Stimulated activated CD4-positive, alpha-beta T cell treated with anti-CD3 and anti-CD28 coated beads, TNF-alpha, amount 100 ng/mL, for 4 hours (primary cell): ENCODE data around the gene ADAM15.

Source experiments
- DNase-seq, 3 experiments: peaks; one replicate each; pipeline ENCODE4 v3.0.0-alpha.2; 2020; ENCODE audit warnings: low read depth in 3 of 3

Gene ADAM15

DNA sequence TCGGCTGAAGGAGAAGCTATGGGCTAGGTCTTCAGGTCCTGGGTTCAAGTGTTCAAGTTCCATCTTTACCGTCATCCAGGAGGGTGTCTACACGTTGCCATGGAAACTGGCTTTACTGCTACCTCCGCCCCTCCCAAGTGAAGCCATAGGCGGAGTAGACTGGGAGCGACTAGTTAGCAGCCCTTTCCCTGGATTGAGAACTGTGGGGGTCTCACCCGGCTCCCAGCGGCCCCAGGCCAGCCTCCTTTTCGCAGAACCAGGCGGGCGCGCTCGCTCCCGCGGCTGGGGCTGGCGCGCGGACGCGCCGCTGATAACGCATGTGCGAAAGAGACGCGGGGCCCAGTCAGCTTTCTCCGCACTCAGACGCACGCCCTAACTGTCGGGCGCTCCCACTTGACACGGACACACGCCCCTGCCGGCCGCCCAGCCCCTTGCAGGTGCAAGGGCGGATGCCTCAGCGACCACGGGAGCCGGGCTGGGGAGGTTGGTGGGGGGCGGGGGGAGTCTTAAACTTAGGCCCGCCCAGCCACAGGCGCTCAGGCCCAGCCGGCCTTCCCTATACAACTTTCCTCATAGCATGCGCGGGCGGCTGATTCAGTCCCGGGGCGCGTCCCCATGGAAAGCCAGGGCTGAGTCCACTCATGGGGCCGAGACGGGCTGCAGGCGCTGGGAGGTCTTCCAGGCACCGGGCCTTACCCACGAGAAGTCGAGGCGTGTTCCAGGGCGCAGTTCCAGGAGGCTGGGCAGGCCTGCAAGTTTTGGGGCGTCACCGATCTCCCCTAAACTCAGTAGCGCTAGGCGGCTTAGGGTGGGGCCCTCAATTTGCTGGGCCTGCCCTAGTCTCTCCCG, 19.8 kb downstream of the ADAM15 start:
- DNase-seq: peak in 1 of 3 experiments; percentile 52

DNA sequence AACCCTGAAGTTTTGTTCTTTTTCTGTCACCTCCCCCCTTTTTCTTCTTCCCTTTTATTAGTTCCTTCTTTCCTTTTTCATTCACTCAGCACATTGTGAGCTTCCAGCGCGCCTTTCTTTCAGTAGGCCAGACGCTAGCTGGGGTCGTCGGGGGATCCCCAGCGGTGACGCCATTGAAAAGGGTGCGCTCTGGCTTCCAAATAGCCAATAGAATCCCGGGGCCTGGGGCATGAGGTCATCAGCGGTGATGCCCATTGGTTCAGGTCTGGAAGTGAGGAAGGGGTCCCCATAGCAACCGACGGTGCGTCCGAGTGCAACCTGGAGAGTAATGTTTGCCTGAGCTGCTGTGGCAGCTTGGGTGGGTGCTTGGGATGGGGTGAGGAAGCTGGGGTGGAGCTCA, 20.6 kb downstream of the ADAM15 start:
- no peak for DNase-seq

DNA sequence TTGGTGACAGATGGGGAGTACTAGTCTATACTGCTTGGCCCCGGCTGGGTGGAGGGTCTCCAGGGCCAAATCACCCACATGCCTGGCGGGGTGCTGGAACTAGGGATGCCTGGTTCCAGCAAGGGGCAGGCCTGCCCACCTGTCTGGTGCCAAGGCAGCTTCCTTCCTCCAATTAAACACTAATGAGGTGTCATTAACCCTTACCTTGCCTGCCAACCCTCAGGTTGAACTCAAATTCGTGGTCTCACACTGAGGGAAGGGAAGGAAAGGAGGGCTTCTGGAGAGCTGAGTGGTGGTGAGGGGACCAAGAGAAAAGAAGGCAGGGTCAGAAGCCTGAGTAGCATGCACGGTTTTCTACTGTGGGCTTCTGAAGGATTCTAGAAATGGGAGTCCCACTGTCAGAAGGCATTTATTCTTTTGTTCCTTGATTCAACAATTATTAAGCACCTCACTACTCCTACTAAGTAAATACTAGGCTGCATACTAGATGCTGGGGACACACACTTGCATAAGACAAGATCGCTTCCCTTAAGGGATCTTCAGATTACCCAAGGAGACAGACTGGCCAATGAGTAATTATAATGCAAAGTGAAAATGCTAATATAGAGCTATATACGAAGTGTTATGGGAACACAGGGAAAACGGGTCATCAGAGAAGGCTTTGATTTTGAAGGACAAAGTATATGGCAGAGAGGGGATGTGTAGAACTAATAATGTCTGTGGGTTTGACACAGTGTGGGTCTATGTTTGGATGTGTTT, 21.6 kb downstream of the ADAM15 start:
- DNase-seq: no peak

DNA sequence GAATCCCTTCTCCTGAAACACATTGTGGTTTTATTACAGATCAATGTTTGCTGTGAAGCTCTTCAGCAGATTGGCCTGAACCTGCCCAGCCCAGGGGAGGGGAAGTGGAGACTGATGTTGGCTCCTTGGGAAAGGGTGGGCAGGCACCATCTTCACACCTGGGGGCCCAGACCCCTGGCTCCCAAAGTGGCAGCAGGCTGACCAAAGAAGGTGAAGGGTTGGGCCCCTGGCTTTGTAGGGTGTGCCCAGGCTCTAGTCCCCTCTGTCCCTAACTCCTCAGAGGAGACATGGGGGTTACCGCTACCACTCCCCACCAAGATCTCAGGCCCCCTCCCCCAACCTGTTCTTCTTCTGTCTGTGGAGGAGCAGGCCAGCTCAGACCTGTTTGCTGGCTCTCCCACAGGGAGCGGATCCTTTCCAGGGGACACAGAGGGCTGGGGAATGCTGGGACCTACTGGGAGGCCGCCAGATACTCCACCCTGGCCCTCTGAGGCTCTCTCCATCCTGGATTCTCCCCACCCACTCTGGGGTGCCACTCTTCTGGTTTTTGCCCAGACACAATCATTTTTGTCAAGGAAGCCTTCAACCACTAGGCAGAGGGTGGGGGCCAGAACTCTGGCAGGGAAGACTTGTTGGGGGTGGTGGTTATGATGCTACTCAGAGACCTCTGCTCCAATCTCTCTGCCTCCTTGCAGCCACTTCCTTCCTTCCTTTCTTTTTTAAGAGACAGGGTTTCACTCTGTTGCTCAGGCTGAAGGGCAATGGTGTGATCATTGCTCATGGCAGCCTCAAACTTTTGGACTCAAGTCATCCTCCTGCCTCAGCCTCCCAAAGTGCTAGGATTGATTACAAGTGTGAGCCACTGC, 22.5 kb downstream of the ADAM15 start:
- DNase-seq: no peak

DNA sequence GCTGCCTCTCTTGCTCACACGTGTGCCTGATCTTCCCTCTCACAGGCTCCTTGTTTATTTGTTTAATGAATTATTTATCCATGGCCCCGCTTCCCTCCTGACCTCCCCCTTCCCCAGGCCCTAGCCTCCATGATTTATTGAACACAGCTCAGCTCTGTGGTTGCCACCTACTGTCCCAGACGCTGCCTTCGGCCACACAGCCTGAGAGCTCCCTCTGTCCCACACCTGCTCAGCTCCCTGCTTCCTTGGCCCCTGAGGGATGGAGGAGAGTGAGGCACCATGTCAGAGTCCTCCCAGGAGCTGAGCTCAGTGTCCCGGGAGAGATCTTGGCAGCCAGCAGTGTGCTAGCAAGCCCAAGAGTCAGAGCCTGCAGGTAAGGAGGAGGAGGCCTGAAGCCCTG, 24.4 kb downstream of the ADAM15 start:
- DNase-seq: no peak

DNA sequence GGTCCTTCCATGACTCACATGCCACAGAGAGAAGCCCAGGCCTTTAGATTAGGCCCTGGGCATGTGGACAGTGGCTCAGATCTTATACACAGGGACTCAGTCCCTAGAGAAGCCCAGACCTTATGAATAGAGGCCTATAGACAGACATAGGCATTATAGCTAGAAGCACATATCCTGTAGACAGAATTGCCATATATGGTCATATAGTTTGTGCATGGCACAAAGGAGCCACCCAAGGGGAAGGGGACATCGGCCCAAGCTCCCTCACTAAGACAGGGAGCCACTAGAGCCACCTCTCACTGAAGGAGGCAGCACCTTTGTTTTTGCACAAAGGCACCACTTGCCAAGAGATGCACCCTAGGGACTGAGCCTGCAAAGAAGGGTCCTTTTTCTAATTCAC, 25.3 kb downstream of the ADAM15 start:
- no peak for DNase-seq

DNA sequence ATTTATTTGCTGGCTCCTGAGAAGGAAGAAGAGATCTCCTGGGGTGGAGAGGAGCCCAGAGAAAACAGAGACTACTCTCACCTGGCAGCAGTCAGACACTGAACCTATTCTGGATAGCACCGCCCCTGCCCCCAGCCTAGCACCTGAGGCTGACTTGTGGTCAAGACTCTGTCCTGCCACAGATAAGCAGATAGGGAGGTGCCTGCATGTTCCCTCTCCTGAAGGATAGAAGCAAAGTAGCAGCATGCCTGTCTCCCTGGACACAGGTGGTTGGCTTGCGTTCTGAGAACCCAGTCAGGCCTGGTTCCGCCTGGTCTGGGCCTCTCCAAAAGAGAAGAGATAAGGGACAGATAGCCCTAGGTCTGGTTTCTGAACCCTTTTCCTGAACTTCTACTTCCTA, 26.2 kb downstream of the ADAM15 start:
- DNase-seq: no peak

DNA sequence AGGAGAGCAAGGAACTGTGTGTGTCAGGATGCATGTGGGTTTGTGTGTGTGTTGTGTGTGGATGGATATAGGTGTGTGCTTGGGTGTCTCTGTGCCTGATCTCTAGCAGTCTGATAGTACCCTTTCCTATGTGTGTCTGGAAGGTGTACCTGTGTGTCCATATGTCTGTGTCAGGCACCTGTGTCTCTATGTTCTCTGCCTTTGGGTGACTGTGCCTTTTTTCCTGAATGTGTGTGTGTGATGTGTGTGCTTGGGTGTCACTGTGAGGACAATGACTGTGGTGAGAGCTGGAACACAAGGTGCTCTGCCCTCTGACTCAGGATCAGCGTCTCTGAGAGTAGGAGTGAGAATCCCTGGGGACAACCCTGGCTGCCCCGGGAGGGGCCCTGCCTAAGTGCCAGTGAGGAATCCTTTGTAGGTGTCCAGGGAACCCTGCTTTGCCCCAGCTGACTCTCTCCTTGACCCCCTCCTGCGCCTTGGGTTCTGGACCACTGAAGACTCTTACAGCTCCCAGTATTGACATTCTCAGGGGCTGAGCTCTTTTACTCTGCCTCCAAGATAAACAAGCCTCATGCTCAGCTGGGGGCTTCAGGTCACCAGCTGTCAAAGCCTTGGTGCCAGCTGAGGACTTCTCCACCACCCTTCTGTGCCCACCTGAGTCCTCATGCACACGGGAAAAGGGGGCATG, 26.8 kb downstream of the ADAM15 start:
- no peak for DNase-seq

DNA sequence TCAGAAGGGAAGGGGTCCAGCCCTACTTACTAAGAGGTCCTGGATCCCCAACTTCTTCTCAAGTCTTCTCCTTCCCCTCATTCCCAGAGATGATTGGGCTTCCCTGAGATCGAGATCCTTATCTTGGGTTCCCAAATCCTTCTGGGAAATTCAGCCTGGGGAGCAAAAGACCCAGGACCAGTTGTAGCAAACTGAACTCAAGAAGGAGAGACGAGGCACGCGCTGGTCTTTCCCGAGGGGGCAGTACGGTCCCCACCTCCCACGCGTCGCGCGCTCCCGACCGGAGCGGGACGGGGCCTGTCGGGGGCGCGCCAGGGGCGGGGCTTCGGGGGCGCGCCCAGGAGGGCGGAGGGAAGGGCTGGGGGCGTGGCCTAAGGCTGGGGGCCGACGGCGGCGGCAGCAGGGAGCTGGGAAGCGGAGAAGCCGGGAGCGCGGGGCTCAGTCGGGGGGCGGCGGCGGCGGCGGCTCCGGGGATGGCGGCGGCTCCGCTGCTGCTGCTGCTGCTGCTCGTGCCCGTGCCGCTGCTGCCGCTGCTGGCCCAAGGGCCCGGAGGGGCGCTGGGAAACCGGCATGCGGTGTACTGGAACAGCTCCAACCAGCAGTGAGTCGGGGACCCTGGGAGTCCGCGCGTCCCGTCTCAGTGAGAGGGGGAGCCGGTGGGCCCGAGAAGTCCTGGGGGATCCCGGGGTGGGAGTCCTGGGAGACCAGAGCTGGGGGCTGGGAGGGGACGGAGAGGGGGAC, 27.5 kb downstream of the ADAM15 start, which contains the start of gene EFNA3:
Gene EFNA3, plus strand, starts transcription at position 369 of the 741 bp plus-strand sequence. Its CDS starts 105 bp downstream, at position 474.
- peak in 2 of 3 experiments; percentile 49 for DNase-seq

DNA sequence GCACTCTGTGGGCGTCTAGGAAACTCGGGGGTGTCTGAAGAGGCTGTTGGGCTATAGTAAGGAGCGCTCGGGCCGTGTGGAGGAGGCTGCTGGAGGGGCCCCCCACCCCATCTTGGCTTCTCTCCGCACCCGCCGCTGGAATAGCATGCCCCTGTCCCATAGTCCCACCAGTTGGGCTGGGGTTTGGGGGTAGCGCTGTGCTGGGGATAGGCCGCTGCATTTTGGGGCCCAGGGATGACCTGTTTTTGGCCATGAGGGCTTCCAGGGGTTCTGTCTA, 28.0 kb downstream of the ADAM15 start:
- DNase-seq: no peak

DNA sequence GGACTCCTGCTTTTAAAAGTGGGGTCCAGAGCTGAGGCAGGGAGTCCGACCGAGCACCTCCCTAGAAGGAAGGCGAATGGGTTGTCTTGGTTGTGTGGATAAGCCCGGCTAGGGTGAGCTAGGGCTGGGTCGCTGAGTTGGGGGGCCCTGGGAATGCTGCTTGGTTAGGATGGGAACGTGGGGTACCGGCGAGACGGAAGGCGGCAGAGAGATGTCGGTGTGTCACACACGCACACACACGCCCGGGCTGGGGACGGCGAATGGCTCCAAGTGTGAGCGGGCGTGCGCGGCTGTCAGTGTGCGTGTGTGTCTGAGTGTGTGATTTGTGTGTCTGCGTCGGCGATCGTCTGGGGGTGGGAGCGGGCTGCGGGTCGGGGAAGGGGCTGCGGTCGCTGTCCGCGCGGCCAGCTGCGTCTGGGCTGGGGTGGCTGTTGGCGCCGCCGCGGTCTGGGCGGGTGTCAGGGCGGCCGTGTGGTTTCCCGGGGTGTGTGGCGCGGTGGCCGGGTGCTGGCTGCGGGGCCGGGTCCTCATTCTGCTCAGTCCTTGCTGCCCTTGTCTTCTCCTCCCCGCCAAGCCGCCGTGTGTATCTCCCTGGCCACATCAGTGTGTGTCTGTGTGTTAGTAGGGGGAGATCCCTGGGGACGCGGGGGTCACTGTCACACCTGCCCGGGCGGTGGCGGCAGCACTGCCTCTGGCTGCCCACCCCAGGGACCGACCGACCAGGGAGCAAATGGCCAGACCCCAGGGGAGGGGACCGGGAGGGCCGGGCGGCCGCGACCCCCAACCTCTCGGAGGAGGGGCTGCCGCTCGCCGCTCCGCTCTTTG, 28.6 kb downstream of the ADAM15 start:
- no peak for DNase-seq

DNA sequence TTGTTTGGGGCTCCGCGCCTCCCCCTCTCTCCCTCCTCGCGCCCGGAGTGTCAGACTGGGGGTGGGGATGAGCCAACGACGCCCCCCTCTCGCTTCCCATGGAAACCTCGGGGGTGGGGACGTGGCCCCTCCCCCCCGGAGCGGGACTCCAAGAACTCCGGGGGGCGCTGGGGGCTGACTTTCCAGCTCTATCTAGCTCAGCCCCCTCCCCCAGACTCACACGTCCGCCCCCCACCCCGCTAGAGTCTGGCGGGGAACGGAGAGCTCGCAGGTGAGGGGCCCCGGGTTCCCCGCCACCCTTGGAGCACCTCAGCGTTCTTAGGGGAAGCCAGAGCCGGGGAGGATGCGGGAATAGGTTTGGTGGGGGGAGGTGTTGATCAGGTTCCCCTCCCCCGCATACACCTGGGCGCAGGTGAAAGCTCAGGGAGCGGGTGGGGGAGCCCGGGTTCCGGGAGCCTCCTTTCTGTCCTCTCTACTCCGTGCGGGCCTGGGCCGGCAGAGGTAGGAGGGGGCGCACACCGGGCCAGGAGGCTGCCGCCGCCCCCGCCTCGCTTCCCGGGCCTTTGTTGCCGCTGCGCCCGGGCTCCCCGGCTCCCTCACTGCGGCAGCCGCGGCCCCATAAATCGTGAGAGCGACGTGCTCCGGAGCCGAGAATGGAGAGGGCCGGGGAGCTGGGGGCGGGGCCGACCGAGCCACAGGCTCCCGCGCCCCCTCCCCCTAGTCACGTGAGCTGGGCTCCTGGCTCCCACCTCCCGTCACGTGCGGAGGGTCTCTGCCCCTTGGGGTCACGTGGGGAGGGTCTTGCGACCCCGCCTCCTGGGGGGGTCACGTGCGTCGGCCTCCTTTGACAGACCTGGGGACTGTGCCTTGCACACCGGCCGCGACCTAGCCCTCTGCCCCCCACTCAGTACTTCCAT, 29.5 kb downstream of the ADAM15 start:
- no peak for DNase-seq

DNA sequence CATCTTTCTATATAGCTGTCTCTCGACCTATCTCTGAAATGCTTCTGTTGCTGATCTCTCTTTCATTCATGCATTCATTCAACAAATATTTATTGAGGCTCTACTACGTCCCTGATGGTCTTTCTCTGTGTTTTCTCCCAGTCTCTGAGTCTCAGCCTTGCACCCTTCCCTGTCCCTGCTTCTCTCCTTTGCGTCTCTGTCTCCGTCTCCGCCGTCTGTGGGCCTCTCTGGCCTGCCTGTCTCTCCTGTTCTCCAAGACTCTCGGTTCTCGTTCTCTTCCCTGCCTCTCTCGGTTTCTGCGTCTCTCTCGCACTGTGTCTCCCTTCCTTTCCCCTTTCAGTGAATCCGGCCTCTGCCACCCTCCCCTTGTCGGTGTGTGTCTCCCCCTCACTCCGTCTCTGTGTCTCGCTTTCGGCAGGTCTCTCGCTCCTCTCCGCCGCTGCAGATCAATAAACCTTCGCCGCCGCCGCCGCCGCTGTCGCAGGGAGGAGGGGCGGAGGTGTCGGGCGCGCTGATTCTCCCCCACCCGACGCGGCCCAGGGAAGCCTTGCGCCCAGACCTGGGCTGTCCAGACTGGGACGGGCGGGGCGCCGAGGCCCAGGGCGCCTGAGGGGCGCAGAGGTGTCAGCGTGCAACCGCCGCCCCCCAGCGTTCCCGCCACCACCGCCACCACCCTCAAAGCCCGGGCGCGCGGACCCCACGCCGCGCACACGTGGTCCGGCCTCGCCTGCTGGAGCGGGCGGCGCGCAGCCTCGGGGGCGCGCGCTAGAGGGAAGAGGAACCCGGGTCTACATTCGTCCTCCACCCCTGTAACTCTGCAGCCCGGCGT, 30.6 kb downstream of the ADAM15 start:
- DNase-seq: no peak

DNA sequence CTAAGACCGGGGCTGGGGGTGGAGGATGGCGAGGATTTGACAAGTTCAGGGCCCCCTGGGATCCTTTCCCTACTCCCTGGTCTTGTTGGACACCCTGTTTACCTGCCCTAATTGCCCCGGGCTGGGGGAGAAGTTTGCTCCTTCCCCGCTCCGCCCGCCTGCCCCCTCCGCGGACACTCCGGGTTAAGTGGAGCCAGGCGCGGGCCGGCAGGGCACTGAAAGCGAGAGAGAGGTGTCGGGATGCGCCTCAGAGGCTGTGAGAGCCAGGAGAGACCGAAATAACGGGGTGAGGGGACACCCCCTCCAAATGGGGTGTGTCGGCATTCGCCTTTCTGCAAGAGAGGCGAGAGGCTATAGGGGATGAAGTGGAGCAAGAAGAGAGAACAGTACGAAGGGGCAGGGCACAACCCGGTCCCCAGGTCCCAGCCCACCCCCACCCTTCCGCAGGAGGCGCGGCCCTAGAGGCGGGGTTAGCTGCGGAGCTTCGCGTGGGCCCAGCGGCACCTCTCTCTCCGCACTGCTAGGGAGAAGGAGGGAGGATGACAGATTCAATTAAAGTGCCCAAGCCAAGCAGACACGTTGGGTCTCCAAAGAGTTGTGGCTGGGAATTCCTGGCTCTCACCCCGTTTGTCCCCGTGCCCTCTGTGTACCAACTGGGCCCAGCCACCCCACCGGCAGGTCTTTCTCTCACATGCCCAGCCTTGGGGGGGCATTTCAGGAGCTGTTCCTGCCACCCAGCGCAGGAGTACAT, 31.4 kb downstream of the ADAM15 start:
- no peak for DNase-seq

DNA sequence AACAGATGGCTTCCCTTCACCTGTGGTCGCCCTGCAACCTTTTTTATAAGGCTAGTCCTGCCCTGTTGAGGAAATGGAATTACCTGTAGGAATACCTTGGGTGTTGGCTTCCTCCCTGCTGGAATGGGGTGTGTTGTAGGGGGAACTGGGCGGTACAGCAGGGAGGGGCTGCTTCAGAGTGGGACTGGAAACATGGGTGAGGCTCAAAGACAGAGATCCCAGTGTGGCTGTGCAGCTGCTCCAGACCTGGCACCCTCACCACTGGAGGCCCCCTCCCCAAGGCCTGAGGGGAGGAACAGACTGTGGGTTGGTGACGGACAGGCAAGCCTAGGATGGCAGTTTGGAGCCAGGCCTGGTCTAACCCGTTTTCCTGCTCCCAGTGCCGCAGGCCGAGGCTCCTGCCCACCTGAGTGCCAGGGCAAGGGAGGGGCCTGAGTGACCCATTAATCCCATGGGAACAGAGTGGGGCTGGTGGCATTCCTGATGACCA, 32.0 kb downstream of the ADAM15 start:
- no peak for DNase-seq

DNA sequence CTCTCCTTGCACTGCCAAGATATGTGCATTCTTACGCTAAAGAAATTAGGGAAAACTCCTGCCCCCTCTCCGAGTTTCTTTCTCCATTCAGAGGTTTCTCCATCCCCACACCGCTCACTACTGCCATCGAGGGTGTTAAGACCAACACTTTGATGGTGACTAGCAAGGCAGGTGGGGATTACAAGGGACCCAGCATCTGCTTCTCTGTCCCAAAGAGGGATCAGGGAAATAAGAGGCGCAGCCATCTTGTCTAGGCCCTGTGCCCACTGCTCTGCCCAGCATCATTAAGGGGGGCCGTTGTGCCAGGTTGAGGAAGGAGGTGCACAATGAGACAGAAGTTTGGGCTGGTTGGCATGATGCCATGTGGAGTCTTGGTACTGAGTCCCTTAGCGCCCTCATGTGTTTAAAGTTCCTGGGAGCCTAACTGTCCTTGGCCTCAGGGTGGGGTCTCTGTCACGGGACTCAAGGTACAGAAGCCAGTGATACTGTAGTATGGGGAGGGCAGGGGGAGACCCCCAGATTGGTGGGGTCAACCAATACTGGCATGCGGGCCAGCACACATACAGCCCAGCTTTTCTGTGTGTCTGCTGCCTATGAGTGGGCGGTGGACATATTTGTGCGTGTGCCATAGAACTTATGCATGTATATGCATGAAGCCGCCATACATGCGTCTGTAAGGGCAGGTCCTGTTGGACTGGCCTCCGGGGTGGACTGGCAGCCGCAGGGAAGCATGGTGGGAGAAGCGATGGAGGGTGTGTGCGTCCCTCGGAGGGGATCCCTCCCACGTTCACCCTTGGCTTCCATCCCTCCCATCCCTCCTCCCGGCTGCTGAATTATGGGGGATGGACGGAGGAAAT, 33.0 kb downstream of the ADAM15 start:
- no peak for DNase-seq
